HG02678 (cell line): ENCODE data around the gene CDCA7L.
"Not testable (repeated sequence)": the region's sequence is repeated elsewhere in the genome, so short reads cannot be mapped to it uniquely, and the experiment has no call there.

ENCODE experiments used
- ATAC-seq: cut with Tn5 transposase; IDR thresholded peaks from one replicate; pipeline ENCODE4 v1.9.1; 2021; ENCODE audit warnings: mild to moderate bottlenecking, moderate library complexity; ENCODE audit not compliant: unreplicated experiment

Gene CDCA7L

DNA sequence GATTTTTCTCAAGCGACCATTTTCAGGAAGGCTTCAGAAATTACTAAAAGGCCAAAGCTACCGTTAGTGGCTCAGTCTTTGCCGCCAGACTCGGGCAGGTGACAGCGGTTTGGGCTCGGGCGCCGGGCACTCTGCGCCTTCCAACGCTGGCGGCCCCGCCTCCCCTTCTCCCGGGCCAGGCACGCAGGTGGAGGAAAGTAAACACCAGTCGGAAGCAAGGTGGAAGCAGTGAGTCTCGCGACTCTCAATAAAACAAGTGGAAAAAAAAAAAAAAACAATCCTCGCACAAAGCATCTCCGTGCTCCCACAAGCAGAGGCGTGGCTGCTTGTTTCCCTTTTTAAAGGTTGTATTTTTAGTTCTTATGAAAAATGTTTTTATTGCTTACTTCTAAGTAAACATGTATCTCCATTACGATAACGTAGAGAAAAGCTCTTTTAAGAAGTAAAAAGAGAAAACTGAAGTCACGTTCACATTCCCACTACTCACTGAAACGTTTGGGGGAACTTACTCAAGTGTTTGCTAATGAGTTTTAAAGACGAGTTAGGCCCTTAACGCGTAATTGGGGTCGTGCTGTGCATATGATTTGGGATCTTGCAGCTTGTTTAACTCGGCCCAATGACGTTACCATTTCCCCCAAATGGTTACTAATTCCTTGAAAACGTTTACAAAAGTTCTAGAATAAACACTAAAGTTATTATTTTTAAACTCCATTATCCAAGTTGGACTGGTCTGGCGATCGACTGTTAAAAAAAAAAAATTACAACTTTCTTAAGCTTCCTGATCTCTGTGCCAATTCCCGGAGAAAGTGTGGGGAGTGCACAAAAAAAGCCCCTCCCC is 864 bp downstream of the CDCA7L start:
- ATAC-seq: no peak

DNA sequence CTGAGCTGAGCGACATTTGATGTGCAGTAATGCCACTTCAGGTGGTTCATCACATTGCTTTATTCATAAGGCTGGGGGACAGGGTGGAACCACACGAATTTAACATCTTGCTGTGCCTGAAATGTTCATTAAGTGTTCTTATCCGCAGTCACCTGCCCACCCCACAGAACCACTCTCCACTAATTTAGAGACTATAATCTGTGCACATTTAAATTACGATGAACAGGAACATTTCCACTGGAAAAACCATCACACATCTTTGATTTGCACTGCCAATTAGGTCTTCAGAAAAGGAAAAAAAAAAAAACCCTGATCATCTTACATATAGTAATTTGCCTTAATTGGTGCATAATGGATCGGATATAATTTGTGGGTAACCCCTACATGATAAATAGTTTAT is 2.3 kb downstream of the CDCA7L start:
- no peak for ATAC-seq

DNA sequence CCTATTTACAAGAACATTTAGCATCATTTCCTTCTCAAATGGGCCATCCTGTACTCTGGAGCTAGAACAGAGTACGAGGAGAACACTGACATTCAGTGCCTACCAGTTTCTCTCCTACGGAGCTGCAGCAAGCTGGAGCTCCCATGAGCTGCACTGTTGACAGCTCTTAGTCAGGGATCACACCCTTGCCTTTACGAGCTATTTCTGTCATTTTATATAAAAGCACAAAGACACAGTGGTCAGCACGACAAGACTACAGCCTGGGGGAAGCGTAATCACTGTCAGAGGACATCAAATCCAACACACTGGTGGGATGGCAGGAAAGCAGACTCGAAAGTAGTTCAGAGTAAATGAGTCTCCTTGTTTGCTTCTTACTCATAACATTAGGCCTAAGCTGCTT is 2.7 kb downstream of the CDCA7L start:
- ATAC-seq: no peak

DNA sequence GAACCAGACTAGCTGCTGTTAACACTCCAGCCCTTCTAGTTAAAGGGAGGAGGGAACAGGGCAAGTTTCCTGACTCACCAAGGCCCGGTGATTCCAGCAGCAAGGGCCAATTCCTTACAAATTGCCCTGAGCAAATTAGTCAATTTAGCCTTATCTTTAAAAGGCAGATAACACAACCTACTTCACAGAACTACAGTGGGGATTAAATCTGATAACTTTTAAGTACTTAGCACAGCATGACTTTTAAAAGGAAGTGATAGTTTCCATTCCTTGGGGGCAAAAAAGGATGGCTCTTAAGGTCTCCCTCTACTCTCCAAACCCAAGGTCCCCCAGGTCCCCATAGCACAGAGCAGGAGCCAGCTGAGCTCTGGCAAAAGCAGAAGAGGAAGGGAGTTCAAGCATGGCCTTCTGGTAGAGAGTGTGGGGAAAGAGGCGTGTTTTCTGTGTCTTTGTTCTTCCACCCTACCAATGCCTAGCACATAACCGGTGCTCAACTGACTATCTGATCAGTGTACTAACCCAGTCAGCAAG is 4.0 kb downstream of the CDCA7L start:
- ATAC-seq: peak; percentile 14

DNA sequence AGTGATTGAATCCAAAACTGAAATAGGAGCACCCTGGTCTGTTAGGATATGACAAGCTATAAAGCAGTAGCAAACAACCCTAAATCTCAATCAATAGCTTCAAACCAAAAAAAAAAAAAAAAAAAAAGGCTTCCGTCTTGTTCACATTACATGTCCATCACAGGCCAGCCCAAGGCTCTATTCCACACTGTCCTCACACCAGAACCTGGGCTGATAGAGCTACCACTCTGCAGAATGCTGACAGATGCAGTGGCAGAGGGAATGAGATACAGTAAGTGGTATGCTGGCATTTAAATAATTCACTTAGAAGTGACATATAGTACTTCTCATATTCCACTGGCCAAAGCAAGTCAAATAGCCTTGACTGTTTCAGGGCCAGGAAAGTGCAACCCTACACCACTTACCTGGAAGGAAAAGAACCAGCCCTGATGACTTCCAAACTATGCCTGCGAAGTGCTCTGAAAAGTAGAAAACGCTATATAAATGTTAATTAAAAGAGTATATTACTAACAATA is 5.8 kb downstream of the CDCA7L start:
- no peak for ATAC-seq

DNA sequence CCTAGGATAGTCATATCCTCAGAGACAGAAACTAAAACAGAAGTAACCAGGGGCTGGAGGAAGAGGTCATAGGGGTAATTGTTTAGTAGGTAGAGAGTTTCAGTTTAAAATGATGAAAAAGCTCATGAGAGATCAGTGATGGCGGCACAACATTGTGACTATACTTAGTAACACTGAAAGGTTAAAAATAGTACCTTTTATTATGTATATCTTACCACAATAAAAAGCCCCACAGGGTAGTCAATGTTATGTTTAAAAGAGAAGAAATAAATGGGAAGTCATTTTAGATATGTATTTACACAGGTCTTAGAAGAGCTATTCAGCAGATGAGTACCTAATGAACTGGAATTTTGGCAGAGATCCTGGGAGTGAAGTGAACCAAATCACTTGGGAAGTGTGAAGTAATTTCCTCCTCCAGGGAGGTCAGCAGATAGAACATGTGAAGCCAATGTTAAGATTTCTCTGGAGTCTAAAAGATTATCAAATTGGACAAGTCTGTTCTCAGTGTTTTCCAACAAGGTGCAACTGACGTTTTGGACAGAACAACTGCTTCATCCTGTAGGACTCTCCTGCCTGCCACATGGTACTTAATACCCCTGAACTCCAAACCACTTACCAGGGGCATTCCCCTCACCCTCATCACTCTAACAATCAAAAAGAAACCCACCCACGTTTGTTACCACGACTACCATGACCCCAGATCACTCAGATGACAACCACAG is 6.4 kb downstream of the CDCA7L start:
- peak; percentile 73 for ATAC-seq

DNA sequence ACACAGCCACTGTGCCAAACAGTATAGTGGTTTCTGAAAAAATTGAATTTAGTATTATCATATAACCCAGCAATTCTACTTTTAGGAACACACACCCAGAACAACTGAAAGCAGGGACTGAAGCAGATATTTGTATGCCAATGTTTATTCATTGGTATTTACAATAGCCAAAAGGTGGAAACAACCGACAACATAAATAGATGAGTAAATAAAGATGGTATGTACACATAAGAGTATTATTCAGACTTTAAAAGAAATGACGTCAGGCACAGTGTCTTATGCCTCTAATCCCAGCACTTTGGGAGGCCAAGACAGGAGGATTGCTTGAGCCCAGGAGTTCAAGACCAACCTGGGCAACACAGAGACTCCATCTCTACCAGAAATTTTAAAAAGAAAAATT is 7.2 kb downstream of the CDCA7L start:
- ATAC-seq: no peak

DNA sequence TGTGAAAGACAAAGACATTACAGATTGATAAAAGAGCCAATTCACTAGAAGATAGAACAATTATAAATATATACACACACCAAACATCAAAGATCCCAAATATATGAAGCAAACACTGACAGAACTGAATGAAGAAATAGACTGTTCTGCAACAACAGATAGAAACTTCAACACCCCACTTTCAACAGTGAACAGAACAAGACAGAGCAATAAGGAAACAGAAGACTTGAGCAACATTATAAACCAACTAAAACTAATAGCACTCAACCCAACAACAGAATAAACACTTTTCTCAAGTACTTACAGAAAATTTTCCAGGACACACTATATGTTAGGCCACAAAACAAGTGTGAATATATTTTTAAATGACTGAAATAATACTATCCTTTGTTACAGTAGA is 10.9 kb downstream of the CDCA7L start:
- ATAC-seq: no peak

DNA sequence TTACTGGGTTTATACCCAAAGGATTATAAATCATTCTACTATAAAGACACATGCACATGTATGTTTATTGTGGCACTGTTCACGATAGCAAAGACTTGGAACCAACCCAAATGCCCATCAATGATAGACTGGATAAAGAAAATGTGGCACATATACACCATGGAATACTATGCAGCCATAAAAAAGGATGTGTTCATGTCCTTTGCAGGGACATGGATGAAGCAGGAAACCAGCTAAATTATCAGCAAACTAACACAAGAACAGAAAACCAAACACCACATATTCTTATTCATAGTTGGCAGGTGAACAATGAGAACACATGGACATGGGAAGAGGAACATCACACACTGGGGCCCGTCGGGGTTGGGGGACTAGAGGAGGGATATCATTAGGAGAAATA is 12.4 kb downstream of the CDCA7L start:
- ATAC-seq: not testable (repeated sequence)

DNA sequence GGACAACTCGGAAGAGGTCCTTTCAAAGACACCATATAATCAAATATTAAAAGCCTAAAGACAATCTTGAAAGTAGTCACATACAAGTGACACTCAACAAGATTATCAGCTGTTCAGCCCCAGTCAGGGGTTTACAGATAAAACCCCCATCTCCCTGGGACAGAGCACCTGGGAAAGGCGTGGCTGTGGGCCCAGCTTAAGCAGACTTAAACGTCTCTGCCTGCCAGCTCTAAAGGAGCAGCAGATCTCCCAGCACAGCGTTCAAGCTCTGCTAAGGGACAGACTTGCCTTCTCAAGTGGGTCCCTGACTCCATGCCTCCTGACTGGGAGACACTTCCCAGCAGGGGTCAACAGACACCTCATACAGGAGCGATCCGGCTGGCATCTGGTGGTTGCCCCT is 18.0 kb downstream of the CDCA7L start:
- ATAC-seq: no peak

DNA sequence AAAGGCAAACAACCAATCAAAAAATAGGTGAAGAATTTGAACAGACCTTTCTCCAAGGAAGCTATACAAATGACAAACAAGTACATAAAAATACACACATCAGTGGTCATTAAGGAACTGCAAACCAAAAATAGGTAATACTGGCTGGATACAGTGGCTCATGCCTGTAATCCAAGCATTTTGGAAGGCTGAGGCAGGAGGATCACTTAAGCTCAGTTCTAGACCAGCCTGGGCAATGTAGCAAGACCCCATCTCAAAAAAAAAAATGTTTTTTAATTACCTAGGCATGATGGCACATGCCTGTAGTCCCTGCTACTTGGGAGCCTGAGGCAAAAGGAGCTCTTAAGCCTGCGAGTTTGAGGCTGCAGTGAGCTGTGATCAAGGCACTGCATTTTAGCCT is 19.3 kb downstream of the CDCA7L start:
- ATAC-seq: no peak

DNA sequence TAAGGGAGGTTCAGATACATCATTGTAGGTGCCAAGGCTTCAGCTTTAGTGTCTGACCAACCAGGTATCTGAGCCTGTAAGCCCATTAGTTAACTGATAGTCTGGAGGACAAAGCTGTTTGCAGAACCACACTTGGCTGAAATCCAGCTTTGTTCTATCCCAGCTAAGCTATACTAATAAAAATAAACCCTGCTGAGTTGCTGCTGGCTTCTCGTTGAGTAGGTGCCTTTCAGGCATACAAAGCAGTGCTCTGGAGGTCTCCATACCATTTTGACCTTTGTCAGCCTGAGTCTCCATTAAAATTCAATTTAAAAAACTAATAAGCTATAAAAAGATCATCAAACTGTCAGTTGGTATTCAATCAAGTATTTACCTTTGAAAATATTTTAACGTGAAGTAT is 22.0 kb downstream of the CDCA7L start:
- ATAC-seq: no peak

DNA sequence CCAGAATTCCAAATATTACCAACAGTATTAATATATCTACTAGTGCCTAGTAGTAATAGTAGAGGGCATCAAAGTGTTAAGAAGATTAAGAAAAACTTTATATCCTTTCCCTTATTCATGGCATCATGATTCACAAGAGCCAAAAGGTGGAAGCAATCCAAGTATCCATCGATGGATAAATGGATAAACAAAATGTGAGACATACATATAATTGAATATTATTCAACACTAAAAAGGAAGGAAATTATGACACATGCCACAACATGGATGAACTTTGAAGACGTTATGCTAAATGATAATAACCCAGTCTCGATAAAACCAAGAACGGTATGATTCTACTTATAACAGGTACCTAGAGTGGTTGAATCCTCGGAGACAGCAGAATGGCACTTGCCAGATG is 23.1 kb downstream of the CDCA7L start:
- ATAC-seq: no peak

DNA sequence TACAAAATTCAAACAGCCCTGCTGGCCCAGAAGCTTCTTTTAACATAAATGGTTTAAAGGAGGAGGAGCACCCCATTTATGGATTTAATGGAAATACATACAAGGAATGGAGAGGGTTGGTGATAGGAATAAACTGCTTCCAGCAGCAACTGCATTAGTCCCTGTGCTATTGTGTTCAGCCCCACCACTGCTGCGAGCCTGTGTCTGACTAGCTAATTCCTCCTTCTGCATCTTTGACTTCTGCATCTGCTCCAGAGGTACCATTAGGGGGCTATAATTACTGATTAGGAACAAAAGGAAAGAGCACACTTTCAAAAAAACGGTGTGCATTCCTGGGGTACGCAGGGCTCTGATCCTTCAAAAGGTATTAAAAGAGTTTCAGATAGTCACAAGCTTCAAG is 24.8 kb downstream of the CDCA7L start:
- no peak for ATAC-seq

DNA sequence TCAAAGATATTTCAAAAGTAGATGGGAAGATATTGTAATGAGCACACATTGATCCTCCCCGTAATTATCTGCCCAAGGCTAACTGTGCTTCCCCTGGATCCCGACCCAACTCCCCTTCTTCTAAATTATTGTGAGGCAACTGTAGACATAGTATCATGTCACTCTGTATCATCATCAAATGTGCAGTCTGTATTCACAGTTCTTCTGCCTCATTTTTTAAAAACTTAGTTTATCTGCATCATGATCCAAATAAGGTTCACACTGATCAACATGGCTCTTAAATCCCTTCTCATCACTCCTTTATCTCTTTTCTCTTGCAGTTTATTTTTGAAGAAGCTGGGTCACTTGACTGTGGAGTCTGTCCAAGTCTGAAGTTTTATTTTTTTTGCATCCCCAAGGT is 27.5 kb downstream of the CDCA7L start:
- ATAC-seq: no peak

DNA sequence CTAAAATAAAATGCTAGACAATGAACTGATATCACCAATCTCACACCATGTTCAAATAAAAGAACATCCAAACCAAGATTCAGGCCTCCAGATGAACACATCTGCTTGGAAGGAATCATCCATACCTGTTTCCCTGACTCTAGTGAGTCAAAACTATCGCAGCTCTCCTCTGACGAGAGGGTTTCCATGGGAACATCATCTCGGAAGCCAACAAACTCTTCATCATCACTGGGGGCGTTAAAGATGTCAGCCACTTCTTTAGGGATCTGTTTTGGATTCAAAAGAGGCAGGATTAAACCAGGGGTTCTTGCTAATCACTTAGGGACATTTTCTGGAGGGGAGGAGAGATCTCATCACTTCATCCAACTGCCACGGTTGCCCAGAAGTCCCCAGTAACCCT is 29.1 kb downstream of the CDCA7L start:
- ATAC-seq: no peak

DNA sequence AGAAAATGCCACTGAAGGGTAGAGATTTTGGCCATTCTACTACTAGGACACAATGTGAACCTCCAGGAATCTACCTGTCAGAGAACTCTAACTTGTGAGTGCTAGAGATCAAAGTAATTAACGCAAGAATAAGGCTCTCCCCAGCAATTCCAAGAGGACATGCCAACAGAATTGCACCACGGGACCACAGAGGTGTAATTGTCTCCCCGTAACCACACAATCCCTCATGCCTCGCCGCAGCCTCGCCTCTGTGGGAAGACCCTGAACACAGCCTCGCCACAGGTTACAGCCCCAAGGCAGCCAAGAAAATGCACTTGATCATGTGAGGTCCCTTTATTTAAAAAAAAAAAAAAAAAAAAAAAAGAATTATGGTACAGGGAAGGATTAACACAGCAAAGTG is 29.5 kb downstream of the CDCA7L start:
- ATAC-seq: no peak

DNA sequence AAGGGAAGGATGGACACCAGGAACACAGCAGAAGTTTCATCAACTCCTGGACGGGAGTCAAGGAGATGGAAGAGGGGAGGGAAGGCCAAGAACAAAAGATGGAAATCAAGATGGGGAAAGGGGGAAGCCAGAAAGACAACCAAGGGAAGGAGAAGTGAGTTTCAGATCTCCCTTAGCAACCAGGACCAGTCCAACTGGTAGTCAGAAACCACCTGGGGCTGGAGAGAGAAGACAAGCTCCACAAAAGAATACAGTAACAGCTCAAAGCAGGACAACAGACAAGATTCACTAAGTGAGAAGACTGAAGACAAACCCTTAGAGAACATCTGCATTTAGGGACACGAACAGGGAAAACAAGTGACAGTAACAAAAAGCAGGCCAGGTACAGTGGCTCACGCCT is 30.6 kb downstream of the CDCA7L start:
- no peak for ATAC-seq

DNA sequence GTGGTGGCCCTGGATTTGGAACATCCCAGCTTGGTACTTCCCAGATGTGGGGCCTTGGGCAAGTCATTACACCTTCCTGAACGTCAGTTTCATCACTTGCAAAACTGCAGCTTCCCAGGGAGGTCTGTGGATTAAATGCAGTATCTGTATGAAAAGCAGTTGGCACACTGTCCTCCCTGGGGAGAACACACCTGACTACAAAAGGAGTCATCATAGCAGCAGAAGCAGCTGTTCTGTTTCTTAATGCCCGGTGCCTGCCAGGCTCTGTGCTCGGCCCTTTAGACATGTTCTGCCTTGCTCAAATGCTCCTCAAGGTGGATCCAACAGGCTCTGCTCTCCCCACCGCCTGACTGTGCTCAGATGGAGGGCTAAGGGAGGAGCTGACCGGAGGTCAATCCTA is 31.0 kb downstream of the CDCA7L start:
- ATAC-seq: no peak

DNA sequence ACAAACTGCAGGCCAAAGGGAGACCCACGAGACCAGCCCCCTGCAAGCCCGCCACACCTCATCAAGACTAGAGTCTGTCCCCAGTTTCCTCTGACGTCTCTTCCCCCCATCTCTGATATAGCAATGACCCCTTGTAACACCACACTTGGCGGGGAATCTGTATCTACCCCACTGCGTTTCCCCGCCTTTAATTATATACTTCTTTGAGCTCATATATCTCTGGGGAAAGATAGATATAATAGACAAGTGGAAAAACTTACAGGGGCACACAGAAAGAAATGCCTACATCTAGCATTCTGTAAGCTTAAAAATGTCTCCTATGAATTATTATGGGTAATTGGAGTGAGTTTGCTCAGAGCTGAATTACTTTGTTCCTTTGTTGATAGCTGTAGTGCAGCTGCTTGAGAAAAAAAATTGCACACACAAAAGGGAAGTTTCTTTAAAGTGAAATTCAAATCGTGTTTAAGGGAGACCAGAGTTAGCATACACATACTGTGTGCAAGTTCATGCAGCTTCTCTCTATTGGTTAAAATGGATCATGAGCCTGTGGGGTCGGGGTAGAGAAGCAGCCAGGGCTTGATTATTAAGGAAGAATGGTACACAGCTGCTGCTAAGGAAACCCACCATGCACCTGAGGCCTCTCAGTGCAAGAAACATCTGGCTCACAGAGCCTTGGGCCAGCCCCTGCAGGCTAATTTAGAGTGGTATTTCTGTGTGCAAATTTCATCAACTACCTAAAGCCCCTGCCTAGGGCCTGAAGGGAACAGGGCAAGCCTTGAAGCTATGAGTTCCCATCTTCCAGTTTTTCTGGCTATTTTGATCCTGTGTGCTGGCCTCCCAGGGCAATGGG is 32.5 kb downstream of the CDCA7L start:
- ATAC-seq: no peak

DNA sequence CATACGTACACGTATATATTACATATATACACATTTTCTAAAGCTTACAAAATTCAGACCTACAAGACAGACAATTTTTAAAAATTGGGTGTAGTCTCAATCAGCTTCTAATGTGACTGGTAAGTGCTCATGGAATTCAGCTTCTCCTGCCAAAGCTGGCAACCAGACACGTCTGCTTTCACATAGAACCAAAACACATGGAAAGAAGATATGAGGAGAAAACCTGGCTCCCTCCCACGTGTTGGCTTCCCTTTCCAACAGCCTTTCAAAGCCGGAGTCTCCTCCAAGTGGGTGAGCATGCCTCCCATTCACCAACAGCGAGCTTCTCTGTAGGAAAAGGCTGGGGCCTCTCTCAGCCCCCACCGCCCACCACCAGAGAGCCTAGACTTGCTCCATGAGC is 33.4 kb downstream of the CDCA7L start:
- ATAC-seq: no peak
